Memory B cell (primary cell): ENCODE results near the gene HYCC2.
"Not testable (repeated sequence)": the region's sequence is repeated elsewhere in the genome, so short reads cannot be mapped to it uniquely, and the experiment has no call there.

Experiments used
- ATAC-seq: fragments of 150-1000 bp; cut with Tn5 transposase; 2 replicates; pipeline ENCODE4 v1.10.0; 2021; ENCODE audit warnings: low read depth, mild to moderate bottlenecking, moderate library complexity
- DNase-seq, 2 donors: peaks; one replicate each; pipeline ENCODE4 v3.0.0; 2022; ENCODE audit warnings: low spot score in 2 of 2
- H3K27ac Mint-ChIP-seq: one replicate; pipeline ENCODE4 v1.8.0; 2022; ENCODE audit warnings: mild to moderate bottlenecking, moderate library complexity, mixed read lengths
- H3K27me3 Mint-ChIP-seq: one replicate; pipeline ENCODE4 v1.8.0; 2022; ENCODE audit warnings: mixed read lengths
- H3K36me3 Mint-ChIP-seq: one replicate; pipeline ENCODE4 v1.8.0; 2022; ENCODE audit warnings: mild to moderate bottlenecking, mixed read lengths
- H3K4me1 Mint-ChIP-seq: one replicate; pipeline ENCODE4 v1.8.0; 2022; ENCODE audit warnings: mixed read lengths
- H3K4me3 Mint-ChIP-seq: one replicate; pipeline ENCODE4 v1.8.0; 2022; ENCODE audit warnings: mild to moderate bottlenecking, moderate library complexity, mixed read lengths
- H3K9me3 Mint-ChIP-seq: one replicate; pipeline ENCODE4 v1.8.0; 2022; ENCODE audit warnings: mixed read lengths

HYCC2 gene

GRCh38 chr2:201057715-201058248 lies 13.7 kb downstream of the HYCC2 start:
- Mint-ChIP-seq H3K4me3 (no peak overlapping the region), H3K36me3 (peaks cover 12% of the 10 kb centered on the region), H3K4me1 (peaks cover 18% of the 10 kb centered on the region), H3K9me3 (no peaks in the 10 kb centered on the region), H3K27me3 (no peaks in the 10 kb centered on the region), H3K27ac (peak overlapping the region; percentile 25)
- no peak for DNase-seq
- ATAC-seq: no peak

GRCh38 chr2:201057087-201057521 lies 14.4 kb downstream of the HYCC2 start:
- no peak for ATAC-seq
- peak overlapping the region; percentile 37 for H3K27ac Mint-ChIP-seq
- H3K9me3 Mint-ChIP-seq: no peaks in the 10 kb centered on the region

GRCh38 chr2:201049455-201049854 lies 22.0 kb downstream of the HYCC2 start:
- no peak for DNase-seq
- H3K27ac Mint-ChIP-seq: no peak overlapping the region
- ATAC-seq: no peak
- peaks cover 24% of the 10 kb centered on the region for H3K36me3 Mint-ChIP-seq
- H3K4me1 Mint-ChIP-seq: peaks cover 13% of the 10 kb centered on the region
- H3K4me3 Mint-ChIP-seq: no peak overlapping the region
- H3K9me3 Mint-ChIP-seq: peaks cover 3% of the 10 kb centered on the region
- no peaks in the 10 kb centered on the region for H3K27me3 Mint-ChIP-seq

More at GRCh38 chr2:201057087-201057521, 14.4 kb downstream of the HYCC2 start:
- Mint-ChIP-seq H3K4me3 (no peak overlapping the region), H3K36me3 (peaks cover 17% of the 10 kb centered on the region), H3K4me1 (peaks cover 23% of the 10 kb centered on the region), H3K27me3 (no peaks in the 10 kb centered on the region)
- DNase-seq: no peak

GRCh38 chr2:201046881-201047280 lies 24.6 kb downstream of the HYCC2 start:
- Mint-ChIP-seq H3K9me3 (peaks cover 3% of the 10 kb centered on the region), H3K27me3 (no peaks in the 10 kb centered on the region), H3K36me3 (peaks cover 17% of the 10 kb centered on the region), H3K27ac (no peak overlapping the region), H3K4me1 (peaks cover 5% of the 10 kb centered on the region), H3K4me3 (no peak overlapping the region)
- ATAC-seq (no peak), DNase-seq (no peak)

GRCh38 chr2:201043050-201043449 lies 28.4 kb downstream of the HYCC2 start:
- not testable (repeated sequence) for H3K27ac Mint-ChIP-seq, H3K4me3 Mint-ChIP-seq, H3K4me1 Mint-ChIP-seq, DNase-seq, ATAC-seq, H3K27me3 Mint-ChIP-seq, H3K9me3 Mint-ChIP-seq
- H3K36me3 Mint-ChIP-seq: peaks cover 26% of the 10 kb centered on the region

GRCh38 chr2:201042451-201042850 lies 29.0 kb downstream of the HYCC2 start:
- DNase-seq, H3K9me3 Mint-ChIP-seq, H3K27me3 Mint-ChIP-seq, H3K4me3 Mint-ChIP-seq, ATAC-seq, H3K4me1 Mint-ChIP-seq, H3K27ac Mint-ChIP-seq: not testable (repeated sequence)
- peaks cover 26% of the 10 kb centered on the region for H3K36me3 Mint-ChIP-seq

- peaks cover 6% of the 10 kb centered on the region for H3K4me1 Mint-ChIP-seq
- ATAC-seq (no peak), DNase-seq (no peak)
- no peak overlapping the region for H3K4me3 Mint-ChIP-seq
- H3K9me3 Mint-ChIP-seq: no peaks in the 10 kb centered on the region
- H3K27ac Mint-ChIP-seq: peak overlapping the region; percentile 71
- no peaks in the 10 kb centered on the region for H3K27me3 Mint-ChIP-seq
- peaks cover 19% of the 10 kb centered on the region for H3K36me3 Mint-ChIP-seq
These were observed 30.4 kb downstream of the HYCC2 start for GRCh38 chr2:201040867-201041628.

GRCh38 chr2:201038855-201039254 lies 32.6 kb downstream of the HYCC2 start:
- peaks cover 6% of the 10 kb centered on the region for H3K4me1 Mint-ChIP-seq
- H3K27me3 Mint-ChIP-seq: no peaks in the 10 kb centered on the region
- H3K9me3 Mint-ChIP-seq: peaks cover 2% of the 10 kb centered on the region
- no peak for ATAC-seq
- H3K27ac Mint-ChIP-seq: no peak overlapping the region
- H3K36me3 Mint-ChIP-seq: peaks cover 26% of the 10 kb centered on the region
- DNase-seq: no peak
- no peak overlapping the region for H3K4me3 Mint-ChIP-seq

- H3K27ac Mint-ChIP-seq, H3K4me3 Mint-ChIP-seq, H3K27me3 Mint-ChIP-seq, DNase-seq, H3K9me3 Mint-ChIP-seq, ATAC-seq, H3K4me1 Mint-ChIP-seq: not testable (repeated sequence)
- peaks cover 26% of the 10 kb centered on the region for H3K36me3 Mint-ChIP-seq
These were observed 33.1 kb downstream of the HYCC2 start for GRCh38 chr2:201038361-201038760.

GRCh38 chr2:201034355-201034754 lies 37.1 kb downstream of the HYCC2 start:
- H3K4me1 Mint-ChIP-seq, H3K9me3 Mint-ChIP-seq, H3K27ac Mint-ChIP-seq, H3K27me3 Mint-ChIP-seq, H3K4me3 Mint-ChIP-seq, DNase-seq, ATAC-seq: not testable (repeated sequence)
- H3K36me3 Mint-ChIP-seq: peaks cover 25% of the 10 kb centered on the region

- H3K4me1 Mint-ChIP-seq: peaks cover 18% of the 10 kb centered on the region
These were observed 47.0 kb downstream of the HYCC2 start for GRCh38 chr2:201024518-201024917.

GRCh38 chr2:201021914-201022313 lies 49.6 kb downstream of the HYCC2 start:
- H3K4me3 Mint-ChIP-seq: no peak overlapping the region
- peaks cover 23% of the 10 kb centered on the region for H3K36me3 Mint-ChIP-seq
- H3K27ac Mint-ChIP-seq: no peak overlapping the region
- no peak for ATAC-seq
- no peak for DNase-seq
- H3K9me3 Mint-ChIP-seq: peaks cover 2% of the 10 kb centered on the region
- H3K27me3 Mint-ChIP-seq: no peaks in the 10 kb centered on the region
- peaks cover 9% of the 10 kb centered on the region for H3K4me1 Mint-ChIP-seq

More at GRCh38 chr2:201024518-201024917, 47.0 kb downstream of the HYCC2 start:
- Mint-ChIP-seq H3K4me3 (no peak overlapping the region), H3K27me3 (no peaks in the 10 kb centered on the region), H3K9me3 (peaks cover 3% of the 10 kb centered on the region), H3K27ac (no peak overlapping the region), H3K36me3 (peaks cover 35% of the 10 kb centered on the region)
- DNase-seq (no peak), ATAC-seq (no peak)
